ENCODE measurements around the gene SETX.

- TF ChIP-seq CTCF (IDR thresholded peaks at IDR 0.05) = no peak
- TF ChIP-seq POLR2A (IDR thresholded peaks at IDR 0.05) = no peak
Measured at GRCh38 chr9:132287256-132287760, 67.5 kb downstream of the SETX start.
